Measurements from ENCODE around the gene MYH9. TPM values are rescaled to one million over a fixed set of nuclear protein-coding genes. Genes with fewer than 3 reads are reported as not detected.
"Not testable (repeated sequence)": the region's sequence is repeated elsewhere in the genome, so short reads cannot be mapped to it uniquely, and the experiment has no call there.

Gene MYH9
- total RNA-seq, 4 donors from 2014 or later, result 337 to 553 (median 433) TPM

DNA sequence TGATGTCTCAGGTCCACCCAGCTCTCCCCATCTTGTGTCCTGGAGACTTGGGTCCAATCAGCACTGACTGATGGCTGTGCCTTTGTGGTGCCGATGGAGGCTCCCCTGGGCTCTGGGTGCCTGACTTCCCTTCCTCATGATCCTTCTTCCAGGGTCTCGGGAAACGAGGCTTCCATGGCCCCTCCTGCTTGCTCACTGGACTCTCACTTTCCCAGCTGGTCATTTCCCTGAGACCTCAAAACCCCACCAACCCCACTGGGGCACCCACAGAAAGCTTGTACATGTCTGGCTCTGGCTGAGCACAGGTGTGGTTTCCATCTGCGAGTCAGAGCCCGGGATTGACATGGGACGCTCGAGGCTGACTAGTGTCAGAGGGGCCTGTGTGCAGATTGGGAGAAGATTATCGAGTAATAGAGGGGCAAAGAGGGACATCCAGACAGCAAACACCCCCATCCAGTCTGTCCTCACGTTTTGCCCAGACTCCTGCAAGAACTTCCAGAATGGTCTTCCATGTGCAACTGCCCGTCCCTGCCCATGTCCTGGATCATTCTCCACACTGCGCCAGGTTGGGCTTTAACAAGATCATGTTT, 119.8 kb downstream of the MYH9 start:
- H3K4me3 ChIP-seq, result no peak overlapping the region
- peaks cover 0 to 23% (median 0%) of the 10 kb centered on the region in 3 donors for H3K36me3 ChIP-seq
- H3K27me3 ChIP-seq, result no peaks in the 10 kb centered on the region
- TF ChIP-seq, protein P1, sequence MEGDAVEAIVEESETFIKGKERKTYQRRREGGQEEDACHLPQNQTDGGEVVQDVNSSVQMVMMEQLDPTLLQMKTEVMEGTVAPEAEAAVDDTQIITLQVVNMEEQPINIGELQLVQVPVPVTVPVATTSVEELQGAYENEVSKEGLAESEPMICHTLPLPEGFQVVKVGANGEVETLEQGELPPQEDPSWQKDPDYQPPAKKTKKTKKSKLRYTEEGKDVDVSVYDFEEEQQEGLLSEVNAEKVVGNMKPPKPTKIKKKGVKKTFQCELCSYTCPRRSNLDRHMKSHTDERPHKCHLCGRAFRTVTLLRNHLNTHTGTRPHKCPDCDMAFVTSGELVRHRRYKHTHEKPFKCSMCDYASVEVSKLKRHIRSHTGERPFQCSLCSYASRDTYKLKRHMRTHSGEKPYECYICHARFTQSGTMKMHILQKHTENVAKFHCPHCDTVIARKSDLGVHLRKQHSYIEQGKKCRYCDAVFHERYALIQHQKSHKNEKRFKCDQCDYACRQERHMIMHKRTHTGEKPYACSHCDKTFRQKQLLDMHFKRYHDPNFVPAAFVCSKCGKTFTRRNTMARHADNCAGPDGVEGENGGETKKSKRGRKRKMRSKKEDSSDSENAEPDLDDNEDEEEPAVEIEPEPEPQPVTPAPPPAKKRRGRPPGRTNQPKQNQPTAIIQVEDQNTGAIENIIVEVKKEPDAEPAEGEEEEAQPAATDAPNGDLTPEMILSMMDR (IDR thresholded peaks at IDR 0.05), result no peak
- no peak for TF ChIP-seq POLR2A (IDR thresholded peaks at IDR 0.05)
- H3K9me3 ChIP-seq, result no peaks in the 10 kb centered on the region
- no peak overlapping the region for H3K27ac ChIP-seq
- no peaks in the 10 kb centered on the region for H3K4me1 ChIP-seq
- DNase-seq, result peak in 1 of 3 donors; percentile 37

DNA sequence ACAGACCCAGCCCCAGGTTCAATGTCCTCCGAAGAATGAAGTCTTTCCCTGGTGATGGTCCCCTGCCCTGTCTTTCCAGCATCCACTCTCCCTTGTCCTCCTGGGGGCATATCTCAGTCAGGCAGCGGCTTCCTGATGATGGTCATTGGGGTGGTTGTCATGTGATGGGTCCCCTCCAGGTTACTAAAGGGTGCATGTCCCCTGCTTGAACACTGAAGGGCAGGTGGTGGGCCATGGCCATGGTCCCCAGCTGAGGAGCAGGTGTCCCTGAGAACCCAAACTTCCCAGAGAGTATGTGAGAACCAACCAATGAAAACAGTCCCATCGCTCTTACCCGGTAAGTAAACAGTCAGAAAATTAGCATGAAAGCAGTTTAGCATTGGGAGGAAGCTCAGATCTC, 120.7 kb downstream of the MYH9 start:
- peaks cover 0 to 23% (median 0%) of the 10 kb centered on the region in 3 donors for H3K36me3 ChIP-seq
- DNase-seq, result peak in 1 of 3 donors; percentile 25
- H3K4me1 ChIP-seq, result no peaks in the 10 kb centered on the region
- no peaks in the 10 kb centered on the region for H3K9me3 ChIP-seq
- H3K27me3 ChIP-seq, result no peaks in the 10 kb centered on the region
- no peak overlapping the region for H3K4me3 ChIP-seq
- no peak overlapping the region for H3K27ac ChIP-seq
- no peak for TF ChIP-seq POLR2A (IDR thresholded peaks at IDR 0.05)
- TF ChIP-seq, protein P1 (IDR thresholded peaks at IDR 0.05), result no peak

DNA sequence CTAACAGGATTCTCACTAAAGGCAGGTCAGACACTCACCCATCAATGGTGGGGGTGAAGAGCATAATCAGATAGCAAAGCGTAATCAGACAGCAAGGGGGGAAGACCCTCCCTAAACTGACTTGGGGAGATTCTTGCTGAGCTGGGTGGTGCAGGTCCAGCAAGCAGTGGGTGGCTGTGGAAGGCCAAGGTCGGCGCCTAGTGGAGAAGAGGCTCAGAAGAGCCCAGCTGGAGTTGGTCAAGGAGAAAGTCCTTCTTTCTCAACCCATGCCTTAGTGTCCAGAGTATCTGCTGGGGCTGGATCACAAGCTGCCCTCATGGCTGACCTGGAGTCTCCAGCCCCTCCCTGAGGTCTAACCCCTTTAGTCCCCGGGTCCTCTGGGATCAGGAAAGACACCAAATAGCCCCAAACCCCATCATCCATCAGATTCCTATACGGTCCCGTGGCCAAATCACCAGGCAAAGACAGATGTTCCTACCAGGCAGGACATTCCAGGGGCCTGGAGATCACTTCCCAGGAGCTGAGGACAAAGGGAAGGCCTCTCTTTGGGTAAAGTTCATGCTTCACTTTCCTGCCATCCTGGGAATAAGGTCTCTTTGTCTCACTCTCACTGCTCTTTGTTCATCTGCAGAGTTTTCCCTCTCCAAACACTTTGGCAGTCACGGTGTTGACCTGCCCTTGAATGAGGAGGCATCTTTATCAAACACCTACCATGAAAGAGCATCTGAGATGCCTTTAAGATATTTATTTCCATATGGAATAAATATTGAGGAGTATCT, 123.7 kb downstream of the MYH9 start:
- Histone ChIP-seq H3K27ac (peak overlapping the region in 1 of 4 donors; percentile 30), H3K36me3 (peaks cover 0 to 35% (median 0%) of the 10 kb centered on the region in 3 donors)
- not testable (repeated sequence) for H3K4me1 ChIP-seq, H3K9me3 ChIP-seq, H3K4me3 ChIP-seq, H3K27me3 ChIP-seq
- peak in 1 of 3 donors; percentile 42 for DNase-seq

DNA sequence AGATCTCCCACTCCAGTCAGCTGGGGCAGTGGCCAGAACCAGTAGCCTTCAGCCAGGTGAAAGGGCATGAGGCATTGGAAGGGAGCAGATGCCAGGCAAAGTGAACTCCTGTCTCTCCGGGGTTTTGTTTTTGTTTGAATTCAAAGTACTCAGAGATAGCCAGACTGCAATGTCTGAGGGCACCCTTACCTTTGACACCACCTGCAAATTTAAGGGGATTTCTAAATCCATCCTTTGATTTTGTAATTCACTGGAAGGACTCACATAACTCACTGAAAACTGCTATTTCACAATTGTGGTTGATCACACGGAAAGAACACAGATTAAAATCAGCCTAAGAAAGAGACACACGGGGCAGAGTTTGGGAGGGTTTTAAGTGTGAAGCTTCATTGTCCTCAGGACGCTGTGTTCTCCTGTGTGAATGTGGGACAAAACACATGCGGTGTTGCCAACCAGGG, 124.5 kb downstream of the MYH9 start:
- not testable (repeated sequence) for H3K27me3 ChIP-seq, H3K27ac ChIP-seq, H3K4me3 ChIP-seq, H3K9me3 ChIP-seq
- Histone ChIP-seq H3K4me1 (peaks cover 0 to 15% (median 5%) of the 10 kb centered on the region in 4 donors), H3K36me3 (peaks cover 0 to 35% (median 0%) of the 10 kb centered on the region in 3 donors)
- peak in 1 of 3 donors; percentile 14 for DNase-seq

DNA sequence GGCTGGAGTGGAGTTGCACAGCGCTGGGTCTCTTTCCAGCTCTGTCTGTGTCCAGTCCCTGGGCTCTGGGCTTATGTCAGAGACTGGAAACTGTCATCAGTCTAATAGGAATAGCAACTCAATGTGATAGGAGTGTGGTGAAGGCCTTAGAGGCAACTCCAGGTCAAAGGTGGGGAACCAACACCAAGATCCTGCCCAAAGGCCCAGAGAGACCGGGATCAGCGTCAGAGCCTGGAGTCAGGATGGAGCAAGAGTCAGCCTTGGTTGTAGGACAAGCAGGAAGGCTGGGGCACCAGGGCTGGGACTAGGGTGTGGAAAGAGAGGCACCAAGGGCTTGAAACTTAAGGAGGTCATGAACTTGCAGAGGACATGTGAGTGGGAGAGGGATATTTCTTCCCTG, 125.5 kb downstream of the MYH9 start:
- H3K9me3 ChIP-seq, H3K27ac ChIP-seq, H3K4me3 ChIP-seq, H3K27me3 ChIP-seq: not testable (repeated sequence)
- Histone ChIP-seq H3K36me3 (peaks cover 0 to 35% (median 0%) of the 10 kb centered on the region in 3 donors), H3K4me1 (peaks cover 0 to 17% (median 8%) of the 10 kb centered on the region in 4 donors)
- peak in 1 of 3 donors; percentile 28 for DNase-seq

DNA sequence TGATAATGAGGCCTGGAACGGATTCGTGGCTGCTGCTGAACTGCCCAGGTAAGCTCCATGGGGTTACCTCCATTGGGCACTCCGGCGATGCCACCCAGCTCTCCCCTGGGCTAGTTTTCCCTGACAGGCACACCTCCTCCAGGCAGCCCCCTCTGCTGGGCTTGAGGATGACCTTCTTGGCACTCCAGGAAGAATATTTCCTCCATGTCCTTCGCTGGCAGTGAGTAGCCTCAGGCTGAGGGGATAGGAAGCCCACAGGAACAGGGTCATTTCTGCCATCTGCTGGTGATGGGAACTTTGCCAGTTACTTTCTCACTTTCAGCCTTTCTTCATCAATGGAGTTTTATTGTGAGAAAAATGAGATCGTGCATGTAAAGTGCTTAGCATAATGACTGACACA, 126.1 kb downstream of the MYH9 start:
- H3K4me3 ChIP-seq, H3K9me3 ChIP-seq, H3K27ac ChIP-seq, H3K27me3 ChIP-seq: not testable (repeated sequence)
- H3K36me3 ChIP-seq, result peaks cover 0 to 35% (median 0%) of the 10 kb centered on the region in 3 donors
- peak in 1 of 3 donors; percentile 28 for DNase-seq
- H3K4me1 ChIP-seq, result peaks cover 0 to 17% (median 8%) of the 10 kb centered on the region in 4 donors

DNA sequence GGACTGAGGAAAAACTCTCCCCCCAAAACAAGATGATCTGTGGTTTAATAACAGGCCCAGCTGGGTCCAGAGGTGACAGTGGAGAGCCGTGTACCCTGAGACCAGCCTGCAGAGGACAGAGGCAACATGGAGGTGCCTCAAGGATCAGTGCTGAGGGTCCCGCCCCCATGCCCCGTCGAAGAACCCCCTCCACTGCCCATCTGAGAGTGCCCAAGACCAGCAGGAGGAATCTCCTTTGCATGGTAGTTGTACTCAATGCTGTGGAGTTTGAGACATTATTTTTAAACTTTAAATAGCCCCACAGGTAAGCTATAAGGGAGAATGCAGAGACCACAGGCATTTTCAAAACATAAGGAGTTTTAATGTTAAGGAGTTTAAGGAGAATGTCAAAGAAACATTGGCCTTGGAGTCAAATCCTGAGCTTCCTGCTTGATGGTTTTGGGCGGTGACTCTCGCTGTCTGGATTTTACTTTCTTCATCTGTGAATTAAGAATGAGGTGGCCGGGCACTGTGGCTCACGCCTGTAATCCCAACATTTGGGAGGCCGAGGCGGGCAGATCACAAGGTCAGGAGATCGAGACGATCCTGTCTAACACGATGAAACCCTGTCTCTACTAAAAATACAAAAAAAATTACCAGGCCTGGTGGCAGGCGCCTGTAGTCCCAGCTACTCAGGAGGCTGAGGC, 128.0 kb downstream of the MYH9 start:
- Histone ChIP-seq H3K36me3 (peaks cover 0 to 18% (median 0%) of the 10 kb centered on the region in 3 donors), H3K9me3 (no peaks in the 10 kb centered on the region), H3K27ac (peak overlapping the region in 2 of 4 donors; percentile 51 to 64), H3K4me1 (peaks cover 0 to 22% (median 9%) of the 10 kb centered on the region in 4 donors), H3K27me3 (no peaks in the 10 kb centered on the region), H3K4me3 (no peak overlapping the region)
- TF ChIP-seq, protein P1 (IDR thresholded peaks at IDR 0.05), result no peak
- no peak for TF ChIP-seq POLR2A (IDR thresholded peaks at IDR 0.05)
- DNase-seq, result peak in 1 of 3 donors; percentile 19

Data from Peyer's patch (tissue), 4 donors.